ENCODE measurements around the gene TP73. TPM values are rescaled to one million over a fixed set of nuclear protein-coding genes. Genes with fewer than 3 reads are reported as not detected.

Gene TP73
- total RNA-seq, 1 experiment from 2014 or later, result 19.2 TPM

DNA sequence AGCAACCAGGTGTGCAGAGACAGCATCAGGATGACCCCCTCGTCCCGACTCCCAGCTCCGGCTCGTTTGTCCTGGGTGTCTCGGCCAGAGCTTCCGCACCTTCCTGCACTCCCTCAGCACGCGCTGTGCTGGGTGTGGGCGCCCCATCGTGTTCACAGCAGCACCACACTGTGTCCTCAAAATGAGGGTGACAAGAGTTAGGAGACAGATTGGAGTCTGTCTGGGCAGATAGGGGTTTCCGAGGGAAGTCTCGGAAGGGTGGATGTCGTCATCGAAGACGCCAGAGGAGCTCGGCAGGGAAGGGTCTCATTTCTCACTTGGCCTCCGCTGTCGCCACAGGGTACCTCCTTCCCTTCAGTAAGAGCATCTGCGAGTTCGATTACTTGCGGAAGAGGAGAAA is 104.1 kb downstream of the TP73 start (continued):
- TF ChIP-seq ZNF274 (IDR thresholded peaks at IDR 0.05; ENCODE audit: low read depth, low read length), result no peak

DNA sequence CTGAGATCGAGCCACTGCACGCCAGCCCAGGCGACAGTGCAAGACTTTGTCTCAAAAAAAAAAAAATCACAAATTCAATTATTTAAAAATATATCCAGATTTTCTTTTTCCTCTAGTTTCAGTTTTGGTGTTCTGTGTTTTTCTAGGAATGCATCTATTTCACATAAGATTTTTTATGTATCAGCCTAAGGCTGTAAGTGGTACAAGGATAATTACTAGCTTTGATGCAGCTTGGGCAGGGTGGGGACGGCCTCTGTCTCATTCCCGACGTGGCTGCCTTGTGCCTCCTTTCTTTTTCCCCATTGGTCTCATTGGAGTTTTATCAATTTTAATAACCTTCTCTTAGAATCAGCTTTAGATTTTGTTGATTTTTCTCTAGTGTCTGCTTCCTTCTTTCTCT is 106.8 kb downstream of the TP73 start:
- ATAC-seq (no peak), DNase-seq (ENCODE audit: low read depth, low spot score) (no peak)
- Histone ChIP-seq H3K9ac (ENCODE audit: low read length) (no peak overlapping the region), H3K9me2 (ENCODE audit: insufficient read depth) (no peaks in the 10 kb centered on the region), H3K27me3 (ENCODE audit: insufficient read depth, low read length) (peaks cover 7% of the 10 kb centered on the region; the same call in 1 of the 2 replicates), H3K4me3 (replicated peaks in 1 of 2; ENCODE audit: low read depth in 1 of 2, low read length in 2 of 2) (no peak overlapping the region), H3K27ac (ENCODE audit: low read depth, low read length) (no peak overlapping the region), H3K9me3 (ENCODE audit: control insufficient read depth in 1 of 2, insufficient read depth in 1 of 2, low read depth in 1 of 2, low read length in 2 of 2) (no peaks in the 10 kb centered on the region), H2AFZ (ENCODE audit: low read depth, low read length, poor library complexity, severe bottlenecking) (no peak overlapping the region), H4K20me1 (ENCODE audit: insufficient read depth) (no peaks in the 10 kb centered on the region), H3K4me1 (ENCODE audit: control insufficient read depth in 1 of 2, insufficient read depth in 2 of 2, low read length in 2 of 2) (no peaks in the 10 kb centered on the region), H3K4me2 (ENCODE audit: low read length) (no peak overlapping the region), H3K36me3 (ENCODE audit: control insufficient read depth in 1 of 2, insufficient read depth in 2 of 2, low read length in 2 of 2) (no peaks in the 10 kb centered on the region), H3K79me2 (ENCODE audit: insufficient read depth, low read length) (no peaks in the 10 kb centered on the region)
- BruUV-seq (replicated peaks), result no TSS peak
- ChIA-PET CTCF (interaction anchor here (0.7 to 1.1 kb wide), 2 partner anchors 17 to 35 kb away, joined by 3 read pairs; no protein-coding TSS in a partner anchor), RAD21 (ENCODE audit: low non-redundant PET in 1 of 2, low total read pairs in 2 of 2, uncharacterized antibody in 2 of 2, unreplicated experiment in 2 of 2) (no interaction called here), POLR2A (no interaction called here)
- intact Hi-C loops (cut with micrococcal nuclease), result no loop called here
- TF ChIP-seq RAD21 (IDR thresholded peaks at IDR 0.05; ENCODE audit: low read depth), result no peak

DNA sequence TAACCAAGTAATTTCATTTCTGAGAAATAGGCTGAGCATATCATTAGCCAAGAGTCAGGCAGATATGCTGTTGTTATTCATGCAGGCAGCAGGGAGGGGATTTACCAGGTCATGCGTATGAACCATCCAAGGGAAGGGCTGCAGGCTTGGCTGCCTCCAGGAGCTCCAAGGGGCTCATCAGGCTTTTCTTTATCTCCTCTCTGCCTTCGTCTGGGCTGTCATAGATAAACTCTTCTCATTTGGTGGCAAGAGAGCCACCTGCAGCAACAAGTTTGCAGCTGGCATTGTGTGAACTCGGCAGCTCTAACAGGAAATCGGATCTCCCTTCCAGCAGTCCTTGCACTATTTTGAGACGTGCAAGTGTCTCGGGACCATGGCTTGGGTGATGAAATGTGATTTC is 107.5 kb downstream of the TP73 start:
- CTCF ChIA-PET, result interaction anchor here (0.7 kb wide), 1 partner anchor 35 kb away, joined by 3 read pairs; no protein-coding TSS in a partner anchor
- TF ChIP-seq EZH2 (IDR thresholded peaks at IDR 0.05), result no peak
- TF ChIP-seq YY1 (IDR thresholded peaks at IDR 0.05; ENCODE audit: extremely low read depth, insufficient replicate concordance, low read depth, low read length), result no peak
- no peak for TF ChIP-seq CBX3 (IDR thresholded peaks at IDR 0.05; ENCODE audit: low read depth)
- TF ChIP-seq ELF1 (IDR thresholded peaks at IDR 0.05; ENCODE audit: borderline replicate concordance, low read depth), result no peak
- TF ChIP-seq, protein P1, sequence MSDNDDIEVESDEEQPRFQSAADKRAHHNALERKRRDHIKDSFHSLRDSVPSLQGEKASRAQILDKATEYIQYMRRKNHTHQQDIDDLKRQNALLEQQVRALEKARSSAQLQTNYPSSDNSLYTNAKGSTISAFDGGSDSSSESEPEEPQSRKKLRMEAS (IDR thresholded peaks at IDR 0.05), result no peak
- TF ChIP-seq POLR2AphosphoS5 (IDR thresholded peaks at IDR 0.05; ENCODE audit: low read depth, low read length), result no peak
- no peak for TF ChIP-seq SP1 (IDR thresholded peaks at IDR 0.05; ENCODE audit: low read depth)
- TF ChIP-seq, protein P2, sequence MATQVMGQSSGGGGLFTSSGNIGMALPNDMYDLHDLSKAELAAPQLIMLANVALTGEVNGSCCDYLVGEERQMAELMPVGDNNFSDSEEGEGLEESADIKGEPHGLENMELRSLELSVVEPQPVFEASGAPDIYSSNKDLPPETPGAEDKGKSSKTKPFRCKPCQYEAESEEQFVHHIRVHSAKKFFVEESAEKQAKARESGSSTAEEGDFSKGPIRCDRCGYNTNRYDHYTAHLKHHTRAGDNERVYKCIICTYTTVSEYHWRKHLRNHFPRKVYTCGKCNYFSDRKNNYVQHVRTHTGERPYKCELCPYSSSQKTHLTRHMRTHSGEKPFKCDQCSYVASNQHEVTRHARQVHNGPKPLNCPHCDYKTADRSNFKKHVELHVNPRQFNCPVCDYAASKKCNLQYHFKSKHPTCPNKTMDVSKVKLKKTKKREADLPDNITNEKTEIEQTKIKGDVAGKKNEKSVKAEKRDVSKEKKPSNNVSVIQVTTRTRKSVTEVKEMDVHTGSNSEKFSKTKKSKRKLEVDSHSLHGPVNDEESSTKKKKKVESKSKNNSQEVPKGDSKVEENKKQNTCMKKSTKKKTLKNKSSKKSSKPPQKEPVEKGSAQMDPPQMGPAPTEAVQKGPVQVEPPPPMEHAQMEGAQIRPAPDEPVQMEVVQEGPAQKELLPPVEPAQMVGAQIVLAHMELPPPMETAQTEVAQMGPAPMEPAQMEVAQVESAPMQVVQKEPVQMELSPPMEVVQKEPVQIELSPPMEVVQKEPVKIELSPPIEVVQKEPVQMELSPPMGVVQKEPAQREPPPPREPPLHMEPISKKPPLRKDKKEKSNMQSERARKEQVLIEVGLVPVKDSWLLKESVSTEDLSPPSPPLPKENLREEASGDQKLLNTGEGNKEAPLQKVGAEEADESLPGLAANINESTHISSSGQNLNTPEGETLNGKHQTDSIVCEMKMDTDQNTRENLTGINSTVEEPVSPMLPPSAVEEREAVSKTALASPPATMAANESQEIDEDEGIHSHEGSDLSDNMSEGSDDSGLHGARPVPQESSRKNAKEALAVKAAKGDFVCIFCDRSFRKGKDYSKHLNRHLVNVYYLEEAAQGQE (IDR thresholded peaks at IDR 0.05; ENCODE audit: low read depth), result no peak
- TF ChIP-seq, protein P3, sequence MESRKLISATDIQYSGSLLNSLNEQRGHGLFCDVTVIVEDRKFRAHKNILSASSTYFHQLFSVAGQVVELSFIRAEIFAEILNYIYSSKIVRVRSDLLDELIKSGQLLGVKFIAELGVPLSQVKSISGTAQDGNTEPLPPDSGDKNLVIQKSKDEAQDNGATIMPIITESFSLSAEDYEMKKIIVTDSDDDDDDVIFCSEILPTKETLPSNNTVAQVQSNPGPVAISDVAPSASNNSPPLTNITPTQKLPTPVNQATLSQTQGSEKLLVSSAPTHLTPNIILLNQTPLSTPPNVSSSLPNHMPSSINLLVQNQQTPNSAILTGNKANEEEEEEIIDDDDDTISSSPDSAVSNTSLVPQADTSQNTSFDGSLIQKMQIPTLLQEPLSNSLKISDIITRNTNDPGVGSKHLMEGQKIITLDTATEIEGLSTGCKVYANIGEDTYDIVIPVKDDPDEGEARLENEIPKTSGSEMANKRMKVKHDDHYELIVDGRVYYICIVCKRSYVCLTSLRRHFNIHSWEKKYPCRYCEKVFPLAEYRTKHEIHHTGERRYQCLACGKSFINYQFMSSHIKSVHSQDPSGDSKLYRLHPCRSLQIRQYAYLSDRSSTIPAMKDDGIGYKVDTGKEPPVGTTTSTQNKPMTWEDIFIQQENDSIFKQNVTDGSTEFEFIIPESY (IDR thresholded peaks at IDR 0.05; ENCODE audit: extremely low read depth, insufficient replicate concordance, low read length), result no peak
- TF ChIP-seq, protein P4, sequence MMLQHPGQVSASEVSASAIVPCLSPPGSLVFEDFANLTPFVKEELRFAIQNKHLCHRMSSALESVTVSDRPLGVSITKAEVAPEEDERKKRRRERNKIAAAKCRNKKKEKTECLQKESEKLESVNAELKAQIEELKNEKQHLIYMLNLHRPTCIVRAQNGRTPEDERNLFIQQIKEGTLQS (IDR thresholded peaks at IDR 0.05), result no peak
- no peak for TF ChIP-seq EZH2phosphoT487 (IDR thresholded peaks at IDR 0.05; ENCODE audit: borderline replicate concordance)

More for the DNA sequence above, 107.5 kb downstream of the TP73 start:
- H2AFZ ChIP-seq (ENCODE audit: low read depth, low read length, poor library complexity, severe bottlenecking), result no peak overlapping the region
- BruUV-seq (replicated peaks), result no TSS peak
- H3K4me2 ChIP-seq (ENCODE audit: low read length), result no peak overlapping the region
- ATAC-seq (no peak), DNase-seq (ENCODE audit: low read depth, low spot score) (no peak)
- no peaks in the 10 kb centered on the region for H3K9me2 ChIP-seq (ENCODE audit: insufficient read depth)
- no peaks in the 10 kb centered on the region for H3K4me1 ChIP-seq (ENCODE audit: control insufficient read depth in 1 of 2, insufficient read depth in 2 of 2, low read length in 2 of 2)
- RAD21 ChIA-PET (ENCODE audit: low non-redundant PET in 1 of 2, low total read pairs in 2 of 2, uncharacterized antibody in 2 of 2, unreplicated experiment in 2 of 2), result no interaction called here
- POLR2A ChIA-PET, result no interaction called here
- H3K36me3 ChIP-seq (ENCODE audit: control insufficient read depth in 1 of 2, insufficient read depth in 2 of 2, low read length in 2 of 2), result no peaks in the 10 kb centered on the region
- H3K9me3 ChIP-seq (ENCODE audit: control insufficient read depth in 1 of 2, insufficient read depth in 1 of 2, low read depth in 1 of 2, low read length in 2 of 2), result no peaks in the 10 kb centered on the region
- no peak overlapping the region for H3K4me3 ChIP-seq (replicated peaks in 1 of 2; ENCODE audit: low read depth in 1 of 2, low read length in 2 of 2)
- intact Hi-C loops (cut with micrococcal nuclease), result no loop called here
- H3K9ac ChIP-seq (ENCODE audit: low read length), result no peak overlapping the region
- no peaks in the 10 kb centered on the region for H3K79me2 ChIP-seq (ENCODE audit: insufficient read depth, low read length)
- H3K27ac ChIP-seq (ENCODE audit: low read depth, low read length), result no peak overlapping the region
- H4K20me1 ChIP-seq (ENCODE audit: insufficient read depth), result no peaks in the 10 kb centered on the region
- H3K27me3 ChIP-seq (ENCODE audit: insufficient read depth, low read length), result peaks cover 7% of the 10 kb centered on the region; the same call in 1 of the 2 replicates
